HEK293 (cell line): ENCODE results near the gene SLC6A4.
A peak's percentile ranks its signal among the peaks of the same experiment; 100 is the strongest.

ENCODE experiments used
- CTCF ChIA-PET: fragments of 350-600 bp; formaldehyde crosslinking; extraction: SDS; loops from one replicate; lab custom pipeline; 2021; ENCODE audit warnings: antibody characterized with exemption; lab: Yijun Ruan, JAX
- POLR2A ChIA-PET: fragments of 300-600 bp; formaldehyde crosslinking; extraction: SDS; loops from one replicate; lab custom pipeline; 2020; ENCODE audit warnings: antibody characterized with exemption, inconsistent platforms; lab: Yijun Ruan, JAX
- H3K27ac ChIP-seq: fragments of 200-500 bp; sonication (Bioruptor generic); 2 replicates; pipeline ENCODE4 v1.5.1; 2014; ENCODE audit warnings: low read depth, low read length, control low read depth, inconsistent platforms; ENCODE audit errors: extremely low read depth
- H3K36me3 ChIP-seq, 2 experiments: fragments of 200-500 bp in 1 of 2; sonication (Bioruptor generic) in 1 of 2; 1 replicate in 1 of 2; 2 replicates in 1 of 2; pipeline ENCODE4 v1.5.1; 2014 to 2017; ENCODE audit warnings: inconsistent platforms in 2 of 2, low read length in 2 of 2; ENCODE audit not compliant: control insufficient read depth in 2 of 2, insufficient read depth in 1 of 2
- H3K4me1 ChIP-seq: fragments of 200-500 bp; sonication (Bioruptor generic); 2 replicates; pipeline ENCODE4 v1.5.1; 2014; ENCODE audit warnings: mild to moderate bottlenecking, low read length, inconsistent platforms; ENCODE audit not compliant: control insufficient read depth, insufficient read depth
- H3K4me3 ChIP-seq: 2 replicates; pipeline ENCODE4 v1.5.1; 2011; ENCODE audit warnings: low read depth, mild to moderate bottlenecking, control low read depth, low read length, moderate library complexity
- H3K9me3 ChIP-seq: fragments of 200-500 bp; sonication (Bioruptor generic); 2 replicates; pipeline ENCODE4 v1.5.1; 2014; ENCODE audit warnings: low read depth, low read length, inconsistent platforms; ENCODE audit not compliant: control insufficient read depth, insufficient read depth
- KLF7 ChIP-seq: fragments of 450-650 bp; formaldehyde crosslinking; IDR thresholded peaks from 2 replicates; pipeline ENCODE4 v1.5.1; 2016; ENCODE audit warnings: missing biosample characterization, missing genetic modification characterization, borderline replicate concordance
- MZF1 ChIP-seq: fragments of 450-650 bp; formaldehyde crosslinking; IDR thresholded peaks from 2 replicates; pipeline ENCODE4 v1.5.1; 2017; ENCODE audit warnings: missing biosample characterization, missing genetic modification characterization, borderline replicate concordance
- RBAK ChIP-seq: fragments of 450-650 bp; formaldehyde crosslinking; IDR thresholded peaks from 2 replicates; pipeline ENCODE4 v1.5.1; 2016; ENCODE audit warnings: missing biosample characterization, missing genetic modification characterization
- SETDB1 ChIP-seq: IDR thresholded peaks from one replicate; pipeline ENCODE4 v1.6.1; 2017; ENCODE audit warnings: mild to moderate bottlenecking, low read length, moderate library complexity, mixed read lengths; ENCODE audit not compliant: insufficient read length
- TRIM28 ChIP-seq: IDR thresholded peaks from 2 replicates; pipeline ENCODE4 v1.6.1; 2011; ENCODE audit warnings: low read length, control low read depth, borderline replicate concordance
- ZBTB49 ChIP-seq: fragments of 450-650 bp; formaldehyde crosslinking; IDR thresholded peaks from 2 replicates; pipeline ENCODE4 v1.5.1; 2016; ENCODE audit warnings: missing biosample characterization, missing genetic modification characterization, low read depth
- ZNF121 ChIP-seq: fragments of 450-650 bp; formaldehyde crosslinking; IDR thresholded peaks from 2 replicates; pipeline ENCODE4 v1.5.1; 2016; ENCODE audit warnings: missing biosample characterization, missing genetic modification characterization
- ZNF248 ChIP-seq: fragments of 450-650 bp; formaldehyde crosslinking; IDR thresholded peaks from 2 replicates; pipeline ENCODE4 v1.5.1; 2017; ENCODE audit warnings: missing biosample characterization, missing genetic modification characterization
- ZNF26 ChIP-seq: fragments of 450-650 bp; formaldehyde crosslinking; IDR thresholded peaks from 2 replicates; pipeline ENCODE4 v1.5.1; 2016; ENCODE audit warnings: missing biosample characterization, missing genetic modification characterization
- ZNF280D ChIP-seq: fragments of 450-650 bp; formaldehyde crosslinking; IDR thresholded peaks from 2 replicates; pipeline ENCODE4 v1.5.1; 2016; ENCODE audit warnings: missing biosample characterization, missing genetic modification characterization
- ZNF416 ChIP-seq: fragments of 450-650 bp; formaldehyde crosslinking; IDR thresholded peaks from 2 replicates; pipeline ENCODE4 v1.5.1; 2016; ENCODE audit warnings: missing biosample characterization, missing genetic modification characterization
- ZNF514 ChIP-seq: fragments of 450-650 bp; formaldehyde crosslinking; IDR thresholded peaks from 2 replicates; pipeline ENCODE4 v1.5.1; 2016; ENCODE audit warnings: missing biosample characterization, missing genetic modification characterization
- ZNF521 ChIP-seq: fragments of 450-650 bp; formaldehyde crosslinking; IDR thresholded peaks from 2 replicates; pipeline ENCODE4 v1.5.1; 2017; ENCODE audit warnings: missing biosample characterization, mild to moderate bottlenecking, missing genetic modification characterization
- ZNF561 ChIP-seq: fragments of 450-650 bp; IDR thresholded peaks from 2 replicates; pipeline ENCODE4 v1.5.1; 2018; ENCODE audit warnings: missing biosample characterization, missing genetic modification characterization, borderline replicate concordance
- ZNF610 ChIP-seq: fragments of 450-650 bp; formaldehyde crosslinking; IDR thresholded peaks from 2 replicates; pipeline ENCODE4 v1.5.1; 2016; ENCODE audit warnings: missing biosample characterization, missing genetic modification characterization, borderline replicate concordance
- ZNF677 ChIP-seq: fragments of 450-650 bp; IDR thresholded peaks from 2 replicates; pipeline ENCODE4 v1.5.0; 2018; ENCODE audit warnings: missing biosample characterization, mild to moderate bottlenecking, missing genetic modification characterization, moderate library complexity
- ZNF701 ChIP-seq: fragments of 450-650 bp; formaldehyde crosslinking; IDR thresholded peaks from 2 replicates; pipeline ENCODE4 v1.5.1; 2016; ENCODE audit warnings: missing biosample characterization, missing genetic modification characterization
- ZNF768 ChIP-seq: fragments of 450-650 bp; formaldehyde crosslinking; IDR thresholded peaks from 2 replicates; pipeline ENCODE4 v1.5.1; 2018; ENCODE audit warnings: missing biosample characterization, mild to moderate bottlenecking, missing genetic modification characterization
- ZSCAN30 ChIP-seq: fragments of 450-650 bp; IDR thresholded peaks from 2 replicates; pipeline ENCODE4 v1.5.1; 2018; ENCODE audit warnings: missing biosample characterization, mild to moderate bottlenecking, missing genetic modification characterization, moderate library complexity

Gene SLC6A4

GRCh38 chr17:30160419-30161172 lies 74.9 kb downstream of the SLC6A4 start:
- TF ChIP-seq TRIM28 = peak; percentile 55; the same call in 1 of the 2 replicates
- TF ChIP-seq KLF7 (tag by site-specific recombination) = no peak
- no peak for TF ChIP-seq ZNF768 (tag by site-specific recombination)
- no peak for TF ChIP-seq ZSCAN30
- TF ChIP-seq SETDB1 = peak; percentile 94
- no peak for TF ChIP-seq MZF1 (tag by site-specific recombination)
- TF ChIP-seq ZNF514 (tag by site-specific recombination) = no peak
- TF ChIP-seq ZNF280D (tag by site-specific recombination) = 0 out of 2 replicates have a peak, but pooled peaks have one; percentile 43
- TF ChIP-seq, all 188 proteins: peak for 3
- CTCF ChIA-PET = interaction anchor here (1.0 kb wide), 1 partner anchor 176 kb away, joined by 6 read pairs; no protein-coding TSS in a partner anchor
- Histone ChIP-seq H3K4me1 (no peaks in the 10 kb centered on the region), H3K27ac (no peak overlapping the region), H3K36me3 (peaks cover 40 to 45% of the 10 kb centered on the region in 2 experiments), H3K4me3 (no peak overlapping the region), H3K9me3 (no peaks in the 10 kb centered on the region)
- POLR2A ChIA-PET = no interaction called here

DNA sequence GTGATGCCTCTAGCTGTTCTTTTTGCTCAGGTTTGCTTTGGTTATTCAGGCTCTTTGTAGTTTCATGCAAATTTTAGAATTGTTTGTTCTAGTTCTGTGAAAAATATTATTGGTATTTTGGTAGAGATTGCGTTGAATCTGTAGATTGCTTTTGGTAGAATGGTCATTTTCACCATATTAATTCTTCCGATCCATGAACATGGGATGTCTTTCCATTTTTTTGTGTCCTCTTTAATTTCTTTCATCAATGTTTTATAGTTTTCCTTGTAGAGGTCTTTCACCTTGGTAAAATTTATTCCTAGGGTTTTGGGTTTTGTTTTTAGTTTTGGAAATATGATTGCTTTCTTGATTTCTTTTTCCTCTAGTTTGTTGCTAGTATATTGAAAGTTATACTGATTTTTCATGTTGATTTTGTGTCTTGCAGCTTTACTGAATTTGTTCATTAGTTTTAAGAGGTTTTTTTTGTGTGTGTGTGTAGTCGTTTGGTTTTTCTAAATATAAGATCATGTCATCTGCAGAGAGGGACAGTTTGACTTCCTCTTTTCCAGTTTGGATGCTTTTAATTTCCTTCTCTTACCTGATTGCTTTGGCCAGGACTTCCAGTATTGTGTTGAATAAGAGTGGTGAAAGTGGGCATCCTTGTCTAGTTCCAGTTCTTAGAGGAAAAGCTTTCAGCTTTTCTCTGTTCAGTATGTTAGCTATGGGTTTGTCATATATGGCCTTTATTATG lies 76.4 kb downstream of the SLC6A4 start:
- Histone ChIP-seq H3K9me3 (no peaks in the 10 kb centered on the region), H3K4me3 (no peak overlapping the region), H3K27ac (no peak overlapping the region)
- ChIA-PET CTCF (interaction anchor here (1.6 kb wide), 1 partner anchor 66 kb away, joined by 3 read pairs; no protein-coding TSS in a partner anchor), POLR2A (no interaction called here)
- peak; percentile 94 for TF ChIP-seq ZNF248 (tag by site-specific recombination)
- no peak for TF ChIP-seq ZNF416 (tag by site-specific recombination)
- 0 out of 2 replicates have a peak, but pooled peaks have one; percentile 31 for TF ChIP-seq ZNF677 (tag by site-specific recombination)
- TF ChIP-seq, all 188 proteins: peak for 2
- Histone ChIP-seq H3K36me3 (peaks cover 45 to 49% of the 10 kb centered on the region in 2 experiments), H3K4me1 (no peaks in the 10 kb centered on the region)

GRCh38 chr17:30155389-30155788 lies 80.1 kb downstream of the SLC6A4 start:
- peaks cover 34 to 57% of the 10 kb centered on the region in 2 experiments for H3K36me3 ChIP-seq
- POLR2A ChIA-PET = no interaction called here
- H3K9me3 ChIP-seq = no peaks in the 10 kb centered on the region
- TF ChIP-seq ZNF610 (tag by site-specific recombination) = no peak
- no peak for TF ChIP-seq ZNF521
- TF ChIP-seq ZNF26 (tag by site-specific recombination) = no peak
- peak; percentile 84 for TF ChIP-seq ZNF121 (tag by site-specific recombination)
- no peak for TF ChIP-seq ZNF561
- TF ChIP-seq RBAK (tag by site-specific recombination) = no peak
- no peak for TF ChIP-seq ZNF701 (tag by site-specific recombination)
- no peak for TF ChIP-seq ZBTB49
- TF ChIP-seq, all 188 proteins: peak for 1
- CTCF ChIA-PET = interaction anchor here (0.6 kb wide), 1 partner anchor 516 kb away, joined by 3 read pairs; no protein-coding TSS in a partner anchor
- Histone ChIP-seq H3K4me1 (no peaks in the 10 kb centered on the region), H3K4me3 (no peak overlapping the region), H3K27ac (no peak overlapping the region)
